ENCODE results near the gene NAGS.

DNA sequence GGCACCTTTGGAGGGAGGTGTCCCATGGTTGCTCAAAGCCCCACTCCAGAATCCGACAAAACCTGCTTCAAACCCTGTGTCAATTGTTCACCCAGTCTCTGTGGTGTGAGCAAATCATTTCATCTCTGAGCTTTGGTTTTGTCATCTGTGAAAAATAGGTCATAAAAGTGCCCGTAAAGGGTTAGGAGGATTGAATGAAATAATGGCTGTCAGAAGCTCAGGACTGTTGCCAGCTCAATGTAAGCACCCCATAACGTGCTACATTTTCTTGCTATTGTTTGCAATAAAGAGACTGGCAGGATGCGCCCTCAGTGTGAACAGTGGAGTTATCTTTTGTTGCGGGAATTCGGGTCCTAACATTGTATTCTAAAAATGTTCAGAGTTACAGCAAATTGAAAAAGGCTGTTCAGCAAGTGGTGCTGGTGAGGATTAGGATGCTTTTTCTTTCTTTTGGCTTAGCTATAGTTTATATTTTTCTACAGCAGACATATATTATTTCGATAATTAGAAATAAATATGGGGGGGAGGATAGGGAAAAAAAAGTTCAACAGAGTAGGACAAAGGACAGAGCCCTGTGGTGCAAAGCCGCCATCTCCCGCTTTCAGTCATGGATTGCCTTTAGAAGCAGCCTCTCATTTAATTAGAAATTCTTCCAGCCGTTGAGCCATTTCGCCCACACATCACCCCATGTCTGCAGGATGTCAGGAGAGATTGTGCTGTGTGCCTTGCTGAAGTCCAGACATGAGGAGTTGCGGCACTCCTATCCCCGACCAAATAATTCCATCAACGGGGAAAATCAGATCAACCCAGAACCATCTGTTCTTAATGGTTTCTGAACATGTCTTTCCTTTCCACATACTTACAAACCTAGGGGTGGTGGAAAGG is 29.8 kb upstream of the NAGS start:
- no peak for TF ChIP-seq CTCF (IDR thresholded peaks at IDR 0.05; ENCODE audit: low read depth, low read length)
- no peak for TF ChIP-seq EZH2phosphoT487 (IDR thresholded peaks at IDR 0.05; ENCODE audit: low read depth)

All from OCI-LY3 (cell line).